Right ventricle myocardium superior (tissue), 1 donor: ENCODE results near the gene KCNE2. TPM values are rescaled to one million over a fixed set of nuclear protein-coding genes. Genes with fewer than 3 reads are reported as not detected.
"Not testable (repeated sequence)": the region's sequence is repeated elsewhere in the genome, so short reads cannot be mapped to it uniquely, and the experiment has no call there.

ENCODE experiments used
- ATAC-seq: fragments of 200-7000 bp; cut with Tn5 transposase; one replicate; pipeline ENCODE4 v1.9.1; 2020; ENCODE audit warnings: mild to moderate bottlenecking; ENCODE audit not compliant: poor library complexity
- DNase-seq: peaks from one replicate; pipeline ENCODE4 v3.0.0-alpha.2; 2020
- intact Hi-C: fragments of 100-400 bp; cut with DNase I; formaldehyde crosslinking; loops from one replicate; pipeline ENCODE4 v1.11.2; 2022
- total RNA-seq: library from RNA; stranded (reverse); fragmentation: NEBNext Ultra II Directional; extraction: Animal tissue kit (Norgen Biotek cat#: 25700); gene quantifications from one replicate; pipeline ENCODE4 v1.2.1, GENCODE V29; 2021
- donor health status: DM: no; HTN: yes; CAD: no; lungs with severe emphysema.

Gene KCNE2
- total RNA-seq, 1 donor from 2014 or later = not detected

GRCh38 chr21:34348890-34349519 lies 14.8 kb upstream of the KCNE2 start:
- intact Hi-C loops = no loop called here
- no peak for ATAC-seq
- no peak for DNase-seq

GRCh38 chr21:34351786-34352241 lies 12.0 kb upstream of the KCNE2 start:
- ATAC-seq (peak; percentile 82), DNase-seq (peak; percentile 57)
- intact Hi-C loops = loop anchor here (2.0 kb wide), 1 partner anchor 427 kb away; no protein-coding TSS in a partner anchor

- ATAC-seq (no peak), DNase-seq (no peak)
- intact Hi-C loops = no loop called here
Measured at GRCh38 chr21:34352556-34352955, 11.2 kb upstream of the KCNE2 start.

GRCh38 chr21:34353182-34353581 lies 10.6 kb upstream of the KCNE2 start:
- no peak for DNase-seq
- no peak for ATAC-seq
- intact Hi-C loops = no loop called here

GRCh38 chr21:34354836-34355235 lies 9.0 kb upstream of the KCNE2 start:
- ATAC-seq = peak; percentile 72
- intact Hi-C loops = no loop called here
- no peak for DNase-seq

GRCh38 chr21:34355570-34355969 lies 8.2 kb upstream of the KCNE2 start:
- intact Hi-C loops = no loop called here
- no peak for ATAC-seq
- no peak for DNase-seq

GRCh38 chr21:34357889-34358288 lies 5.9 kb upstream of the KCNE2 start:
- DNase-seq = no peak
- no peak for ATAC-seq
- intact Hi-C loops = no loop called here

GRCh38 chr21:34358866-34359265 lies 4.9 kb upstream of the KCNE2 start:
- ATAC-seq = no peak
- DNase-seq = no peak
- intact Hi-C loops = no loop called here

GRCh38 chr21:34360488-34361241 lies 3.1 kb upstream of the KCNE2 start:
- ATAC-seq (no peak), DNase-seq (no peak)
- intact Hi-C loops = no loop called here

- intact Hi-C loops = no loop called here
- DNase-seq (no peak), ATAC-seq (no peak)
Measured at GRCh38 chr21:34362136-34362444, 1.7 kb upstream of the KCNE2 start.

GRCh38 chr21:34362670-34363069 lies 1.1 kb upstream of the KCNE2 start:
- ATAC-seq = no peak
- intact Hi-C loops = no loop called here
- DNase-seq = no peak

- ATAC-seq = no peak
- intact Hi-C loops = no loop called here
- DNase-seq = no peak
Measured at GRCh38 chr21:34364921-34365320, 1.1 kb downstream of the KCNE2 start.

- intact Hi-C loops = no loop called here
- no peak for ATAC-seq
- no peak for DNase-seq
Measured at GRCh38 chr21:34365809-34366208, 2.0 kb downstream of the KCNE2 start.

GRCh38 chr21:34367320-34367935 lies 3.6 kb downstream of the KCNE2 start:
- ATAC-seq = peak; percentile 69
- intact Hi-C loops = no loop called here
- DNase-seq = no peak

GRCh38 chr21:34369741-34370140 lies 5.9 kb downstream of the KCNE2 start:
- DNase-seq = no peak
- intact Hi-C loops = no loop called here
- no peak for ATAC-seq

GRCh38 chr21:34372321-34372720 lies 8.5 kb downstream of the KCNE2 start:
- ATAC-seq (no peak), DNase-seq (no peak)
- intact Hi-C loops = no loop called here

GRCh38 chr21:34374462-34374861 lies 10.7 kb downstream of the KCNE2 start:
- not testable (repeated sequence) for DNase-seq

GRCh38 chr21:34374940-34375618 lies 11.3 kb downstream of the KCNE2 start, which contains the start of gene SMIM11:
SMIM11 (plus strand) TSS chr21:34375507; CDS start chr21:34379505, 3,998 bp downstream.
- intact Hi-C loops = not testable (repeated sequence)

More at GRCh38 chr21:34374462-34374861, 10.7 kb downstream of the KCNE2 start:
- intact Hi-C loops = not testable (repeated sequence)
- ATAC-seq = peak; percentile 34

GRCh38 chr21:34375619-34375972 lies 11.8 kb downstream of the KCNE2 start:
- ATAC-seq = peak; percentile 71
- DNase-seq, intact Hi-C loops: not testable (repeated sequence)

More at GRCh38 chr21:34374940-34375618, 11.3 kb downstream of the KCNE2 start, which contains the start of gene SMIM11:
- ATAC-seq = peak; percentile 98
- not testable (repeated sequence) for DNase-seq
